OCI-LY3 (cell line): Measurements from ENCODE around the gene CAMK1D.

Experiments used
- EZH2phosphoT487 ChIP-seq: fragments of 200-600 bp; shearing (Covaris generic); IDR thresholded peaks from 2 replicates; pipeline ENCODE4 v1.6.1; 2018; ENCODE audit warnings: antibody characterized with exemption, mixed run types, low read depth
- TF ChIP-seq, protein P1 (sequence below): fragments of 200-600, 300-600 bp; sonication (generic); IDR thresholded peaks from 2 replicates; pipeline ENCODE4 v1.5.1; 2014; ENCODE audit warnings: antibody characterized with exemption, low read length, low read depth

DNA sequence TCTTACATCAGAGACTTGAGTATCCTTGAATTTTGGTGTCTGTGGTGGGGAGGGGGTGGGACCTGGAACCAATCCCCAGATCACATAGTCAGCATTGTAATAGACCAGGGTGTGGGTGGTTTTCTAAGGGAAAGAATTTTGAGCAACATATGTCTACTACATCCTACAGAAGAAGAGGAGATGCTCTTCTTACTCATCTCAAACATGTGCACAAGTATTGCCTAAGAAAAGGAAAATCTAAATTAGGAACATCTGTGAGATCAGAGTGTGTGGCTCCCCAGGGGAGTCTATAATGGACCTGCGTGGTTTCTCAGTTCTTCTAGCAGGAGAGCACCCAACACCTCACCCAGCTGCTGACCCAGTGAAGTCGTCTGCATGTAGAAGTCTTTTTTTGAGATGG lies 503.3 kb downstream of the CAMK1D start:
- TF ChIP-seq, protein P1, sequence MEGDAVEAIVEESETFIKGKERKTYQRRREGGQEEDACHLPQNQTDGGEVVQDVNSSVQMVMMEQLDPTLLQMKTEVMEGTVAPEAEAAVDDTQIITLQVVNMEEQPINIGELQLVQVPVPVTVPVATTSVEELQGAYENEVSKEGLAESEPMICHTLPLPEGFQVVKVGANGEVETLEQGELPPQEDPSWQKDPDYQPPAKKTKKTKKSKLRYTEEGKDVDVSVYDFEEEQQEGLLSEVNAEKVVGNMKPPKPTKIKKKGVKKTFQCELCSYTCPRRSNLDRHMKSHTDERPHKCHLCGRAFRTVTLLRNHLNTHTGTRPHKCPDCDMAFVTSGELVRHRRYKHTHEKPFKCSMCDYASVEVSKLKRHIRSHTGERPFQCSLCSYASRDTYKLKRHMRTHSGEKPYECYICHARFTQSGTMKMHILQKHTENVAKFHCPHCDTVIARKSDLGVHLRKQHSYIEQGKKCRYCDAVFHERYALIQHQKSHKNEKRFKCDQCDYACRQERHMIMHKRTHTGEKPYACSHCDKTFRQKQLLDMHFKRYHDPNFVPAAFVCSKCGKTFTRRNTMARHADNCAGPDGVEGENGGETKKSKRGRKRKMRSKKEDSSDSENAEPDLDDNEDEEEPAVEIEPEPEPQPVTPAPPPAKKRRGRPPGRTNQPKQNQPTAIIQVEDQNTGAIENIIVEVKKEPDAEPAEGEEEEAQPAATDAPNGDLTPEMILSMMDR: no peak
- TF ChIP-seq EZH2phosphoT487: no peak
